H9 (cell line): ENCODE measurements around the gene LRRC14B. TPM values are rescaled to one million over a fixed set of nuclear protein-coding genes. Genes with fewer than 3 reads are reported as not detected.

ENCODE experiments used
- DNase-seq: peaks from one replicate; pipeline ENCODE4 v3.0.0-alpha.2; 2017
- H2AFZ ChIP-seq: one replicate; pipeline ENCODE4 v1.6.1; 2013; ENCODE audit warnings: mild to moderate bottlenecking, low read length, control low read depth, moderate library complexity
- H2AK5ac ChIP-seq: 2 replicates; pipeline ENCODE4 v1.6.1; 2013; ENCODE audit warnings: low read length, control low read depth, mixed read lengths; ENCODE audit not compliant: insufficient read length
- H2BK120ac ChIP-seq: one replicate; pipeline ENCODE4 v1.6.1; 2013; ENCODE audit warnings: low read depth, mild to moderate bottlenecking, low read length, control low read depth, inconsistent platforms; ENCODE audit not compliant: poor library complexity, severe bottlenecking
- H2BK12ac ChIP-seq: 2 replicates; pipeline ENCODE4 v1.6.1; 2013; ENCODE audit warnings: low read length, control low read depth, mixed read lengths, low read depth; ENCODE audit not compliant: insufficient read length
- H2BK15ac ChIP-seq: 2 replicates; pipeline ENCODE4 v1.6.1; 2013; ENCODE audit warnings: low read depth, low read length, control low read depth
- H2BK20ac ChIP-seq: one replicate; pipeline ENCODE4 v1.6.1; 2013; ENCODE audit warnings: low read depth, mild to moderate bottlenecking, low read length, control low read depth, inconsistent platforms; ENCODE audit not compliant: poor library complexity, severe bottlenecking
- H2BK5ac ChIP-seq: 2 replicates; pipeline ENCODE4 v1.6.1; 2013; ENCODE audit warnings: low read length, control low read depth, mixed read lengths; ENCODE audit not compliant: insufficient read length
- H3K14ac ChIP-seq: 2 replicates; pipeline ENCODE4 v1.6.1; 2013; ENCODE audit warnings: low read length, control low read depth; ENCODE audit not compliant: insufficient read depth
- H3K18ac ChIP-seq: 2 replicates; pipeline ENCODE4 v1.6.1; 2013; ENCODE audit warnings: low read depth, mild to moderate bottlenecking, mixed read lengths, low read length, control low read depth; ENCODE audit not compliant: insufficient read length
- H3K23ac ChIP-seq: 2 replicates; pipeline ENCODE4 v1.6.1; 2013; ENCODE audit warnings: low read length, control low read depth, mixed read lengths, low read depth; ENCODE audit not compliant: insufficient read length
- H3K23me2 ChIP-seq: 2 replicates; pipeline ENCODE4 v1.6.1; 2013; ENCODE audit warnings: low read depth, mild to moderate bottlenecking, mixed read lengths, low read length, control low read depth; ENCODE audit not compliant: insufficient read length, poor library complexity, severe bottlenecking
- H3K27ac ChIP-seq: 2 replicates; pipeline ENCODE4 v1.5.1; 2013; ENCODE audit warnings: low read length, control low read depth, mixed read lengths, low read depth; ENCODE audit not compliant: insufficient read length
- H3K27me3 ChIP-seq: 2 replicates; pipeline ENCODE4 v1.6.1; 2013; ENCODE audit warnings: low read length, control low read depth, inconsistent platforms; ENCODE audit not compliant: insufficient read depth
- H3K4ac ChIP-seq: 2 replicates; pipeline ENCODE4 v1.6.1; 2013; ENCODE audit warnings: low read depth, mild to moderate bottlenecking, control low read depth, inconsistent platforms, low read length, moderate library complexity
- H3K4me1 ChIP-seq: 2 replicates; pipeline ENCODE4 v1.6.1; 2013; ENCODE audit warnings: low read length, control low read depth, inconsistent platforms; ENCODE audit not compliant: insufficient read depth
- H3K4me2 ChIP-seq: 2 replicates; pipeline ENCODE4 v1.6.1; 2013; ENCODE audit warnings: low read length, control low read depth, mixed read lengths; ENCODE audit not compliant: insufficient read length, insufficient read depth
- H3K56ac ChIP-seq: 2 replicates; pipeline ENCODE4 v1.6.1; 2013; ENCODE audit warnings: low read depth, mild to moderate bottlenecking, mixed read lengths, low read length, control low read depth; ENCODE audit not compliant: insufficient read length
- H3K79me1 ChIP-seq: 2 replicates; pipeline ENCODE4 v1.6.1; 2013; ENCODE audit warnings: low read depth, mild to moderate bottlenecking, moderate library complexity, low read length, control low read depth, inconsistent platforms; ENCODE audit not compliant: insufficient read depth, poor library complexity, severe bottlenecking
- H3K79me2 ChIP-seq: 2 replicates; pipeline ENCODE4 v1.6.1; 2013; ENCODE audit warnings: low read length, control low read depth, inconsistent platforms; ENCODE audit not compliant: insufficient read depth
- H3K9ac ChIP-seq: 2 replicates; pipeline ENCODE4 v1.6.1; 2013; ENCODE audit warnings: low read length, control low read depth, mixed read lengths; ENCODE audit not compliant: insufficient read length; ENCODE audit errors: extremely low read depth
- H3K9me3 ChIP-seq: one replicate; pipeline ENCODE4 v1.6.1; 2013; ENCODE audit warnings: low read depth, low read length, inconsistent platforms; ENCODE audit not compliant: control insufficient read depth
- H3T11ph ChIP-seq: one replicate; pipeline ENCODE4 v1.6.1; 2013; ENCODE audit warnings: mild to moderate bottlenecking, low read length, control low read depth, inconsistent platforms
- H4K20me1 ChIP-seq: one replicate; pipeline ENCODE4 v1.6.1; 2013; ENCODE audit not compliant: control insufficient read depth, insufficient read length, insufficient read depth
- H4K5ac ChIP-seq: 2 replicates; pipeline ENCODE4 v1.6.1; 2013; ENCODE audit warnings: low read depth, mild to moderate bottlenecking, mixed read lengths, low read length, control low read depth; ENCODE audit not compliant: insufficient read length
- H4K8ac ChIP-seq: replicated peaks from 2 replicates; pipeline ENCODE4 v1.6.1; 2013; ENCODE audit warnings: low read length, control low read depth, mixed read lengths, low read depth; ENCODE audit not compliant: insufficient read length
- H4K91ac ChIP-seq: 2 replicates; pipeline ENCODE4 v1.6.1; 2013; ENCODE audit warnings: low read depth, mild to moderate bottlenecking, moderate library complexity, mixed read lengths, low read length, control low read depth; ENCODE audit not compliant: insufficient read length
- H3K27ac Mint-ChIP-seq, 3 experiments: 2 replicates in 2 of 3; 3 replicates in 1 of 3; pipeline ENCODE4 v1.8.0; 2020 to 2021; ENCODE audit warnings: mixed read lengths in 3 of 3, mild to moderate bottlenecking in 1 of 3, moderate library complexity in 1 of 3
- H3K27me3 Mint-ChIP-seq: 2 replicates; pipeline ENCODE4 v1.8.0; 2021; ENCODE audit warnings: low read depth, mild to moderate bottlenecking, moderate library complexity, mixed read lengths
- H3K36me3 Mint-ChIP-seq, 3 experiments: 2 replicates in 2 of 3; 3 replicates in 1 of 3; pipeline ENCODE4 v1.8.0; 2020 to 2021; ENCODE audit warnings: low read depth in 3 of 3, mixed read lengths in 3 of 3; ENCODE audit not compliant: insufficient read depth in 1 of 3
- H3K4me1 Mint-ChIP-seq, 2 experiments: 2 replicates each; pipeline ENCODE4 v1.8.0; 2020; ENCODE audit warnings: mixed read lengths in 2 of 2
- H3K4me3 Mint-ChIP-seq, 2 experiments: 2 replicates in 1 of 2; 3 replicates in 1 of 2; pipeline ENCODE4 v1.8.0; 2020 to 2021; ENCODE audit warnings: mild to moderate bottlenecking in 2 of 2, mixed read lengths in 2 of 2, moderate library complexity in 1 of 2
- H3K9me3 Mint-ChIP-seq, 2 experiments: 2 replicates in 1 of 2; 3 replicates in 1 of 2; pipeline ENCODE4 v1.8.0; 2020; ENCODE audit warnings: mild to moderate bottlenecking in 2 of 2, mixed read lengths in 2 of 2, moderate library complexity in 1 of 2
- CTCF ChIP-seq: fragments of 200-600 bp; sonication (generic); conservative IDR thresholded peaks from 3 replicates; pipeline ENCODE4 v1.8.0; 2021; ENCODE audit warnings: antibody characterized with exemption, mild to moderate bottlenecking
- WGBS: extraction: QIAGEN DNeasy Blood & Tissue Kit; methylation state at CpG from one replicate; pipeline ENCODE4 v1.1.7; 2013; ENCODE audit warnings: missing lambda C conversion rate, low lambda C conversion rate, mixed read lengths; ENCODE audit not compliant: insufficient read length; ENCODE audit errors: extremely low coverage; 5-methylcytosine and 5-hydroxymethylcytosine counted together
- total RNA-seq: library from RNA; stranded (reverse); gene quantifications from 2 replicates; pipeline ENCODE4 v1.2.1, GENCODE V29; 2021

Gene LRRC14B
- total RNA-seq, 1 experiment from 2014 or later = not detected

GRCh38 chr5:154826-155225 is 36.5 kb upstream of the LRRC14B start:
- no peak for TF ChIP-seq CTCF
- Mint-ChIP-seq H3K4me3 (no peak overlapping the region), H3K4me1 (peaks cover 11 to 19% of the 10 kb centered on the region in 2 experiments), H3K36me3 (peaks cover 27 to 86% (median 81%) of the 10 kb centered on the region in 3 experiments; a peak in 6 of 7 replicates), H3K9me3 (no peaks in the 10 kb centered on the region), H3K27ac (peak overlapping the region in 2 of 3 experiments; percentile 28 to 81; a peak in 2 of 7 replicates), H3K27me3 (no peaks in the 10 kb centered on the region; the same call in 1 of the 2 replicates)
- H3K56ac ChIP-seq = no peak overlapping the region
- no peak overlapping the region for H3K4me2 ChIP-seq
- no peak overlapping the region for H4K91ac ChIP-seq
- no peak overlapping the region for H3T11ph ChIP-seq
- H2AK5ac ChIP-seq = no peak overlapping the region
- no peaks in the 10 kb centered on the region for H3K79me1 ChIP-seq
- H3K14ac ChIP-seq = no peak overlapping the region
- H2BK12ac ChIP-seq = no peak overlapping the region
- H3K9ac ChIP-seq = no peak overlapping the region
- H4K5ac ChIP-seq = no peak overlapping the region
- no peak overlapping the region for H2BK5ac ChIP-seq
- H3K27me3 ChIP-seq = no peaks in the 10 kb centered on the region
- no peaks in the 10 kb centered on the region for H3K9me3 ChIP-seq
- no peak overlapping the region for H2BK15ac ChIP-seq
- H3K79me2 ChIP-seq = no peaks in the 10 kb centered on the region
- no peak overlapping the region for H3K18ac ChIP-seq
- WGBS = no CpG with 5 or more reads among the region's 18 CpGs
- DNase-seq = no peak
- no peaks in the 10 kb centered on the region for H3K23me2 ChIP-seq
- no peaks in the 10 kb centered on the region for H3K4me1 ChIP-seq
- H3K23ac ChIP-seq = no peak overlapping the region
- no peaks in the 10 kb centered on the region for H4K20me1 ChIP-seq
- H2BK20ac ChIP-seq = no peak overlapping the region
- no peak overlapping the region for H2BK120ac ChIP-seq
- H4K8ac ChIP-seq = no peak overlapping the region
- no peak overlapping the region for H3K4ac ChIP-seq
- no peak overlapping the region for H3K27ac ChIP-seq
- H2AFZ ChIP-seq = no peak overlapping the region
